GM23338 (cell line): ENCODE results near the gene TMEM169. TPM values are rescaled to one million over a fixed set of nuclear protein-coding genes. Genes with fewer than 3 reads are reported as not detected.

Source experiments
- ATAC-seq: fragments of 200-7000 bp; cut with Tn5 transposase; 3 replicates; pipeline ENCODE4 v1.9.1; 2020
- DNase-seq: peaks from one replicate; pipeline ENCODE4 v3.0.0-alpha.2; 2015; ENCODE audit warnings: low spot score
- H2AFZ ChIP-seq: fragments of 200-600 bp; sonication (generic); 2 replicates; pipeline ENCODE4 v1.8.0; 2016; ENCODE audit warnings: antibody characterized with exemption, mild to moderate bottlenecking, moderate library complexity
- H3F3A ChIP-seq: fragments of 200-600 bp; sonication (generic); replicated peaks from 2 replicates; pipeline ENCODE4 v1.8.0; 2017; ENCODE audit warnings: antibody characterized with exemption, mixed run types, low read depth
- H3K27ac ChIP-seq: fragments of 200-600 bp; sonication (generic); 2 replicates; pipeline ENCODE4 v1.6.1; 2016; ENCODE audit warnings: low read depth
- H3K27me3 ChIP-seq: fragments of 200-600 bp; sonication (generic); 2 replicates; pipeline ENCODE4 v1.8.0; 2016; ENCODE audit warnings: mild to moderate bottlenecking, mixed run types, moderate library complexity; ENCODE audit not compliant: insufficient read depth
- H3K36me3 ChIP-seq: fragments of 200-600 bp; sonication (generic); 2 replicates; pipeline ENCODE4 v1.8.0; 2016; ENCODE audit warnings: mild to moderate bottlenecking; ENCODE audit not compliant: insufficient read depth
- H3K4me1 ChIP-seq: fragments of 200-600 bp; sonication (generic); 2 replicates; pipeline ENCODE4 v1.8.0; 2016; ENCODE audit warnings: mild to moderate bottlenecking, moderate library complexity; ENCODE audit not compliant: insufficient read depth
- H3K4me2 ChIP-seq: fragments of 200-600 bp; sonication (generic); 2 replicates; pipeline ENCODE4 v1.7.1; 2017; ENCODE audit warnings: mixed run types
- H3K4me3 ChIP-seq: fragments of 200-600 bp; sonication (generic); 2 replicates; pipeline ENCODE4 v1.6.1; 2016; ENCODE audit warnings: mixed run types
- H3K79me2 ChIP-seq: fragments of 200-600 bp; sonication (generic); replicated peaks from 2 replicates; pipeline ENCODE4 v1.8.0; 2017; ENCODE audit warnings: mild to moderate bottlenecking; ENCODE audit not compliant: insufficient read depth
- H3K9me2 ChIP-seq: fragments of 200-600 bp; sonication (generic); 2 replicates; pipeline ENCODE4 v1.8.0; 2017; ENCODE audit not compliant: insufficient read depth
- H4K20me1 ChIP-seq: fragments of 200-600 bp; sonication (generic); replicated peaks from 2 replicates; pipeline ENCODE4 v1.8.0; 2017; ENCODE audit warnings: mild to moderate bottlenecking; ENCODE audit not compliant: insufficient read depth
- H3K27ac Mint-ChIP-seq: 2 replicates; pipeline ENCODE4 v1.8.0; 2020; ENCODE audit warnings: inconsistent platforms, mild to moderate bottlenecking, moderate library complexity, mixed read lengths
- H3K27me3 Mint-ChIP-seq: 3 replicates; pipeline ENCODE4 v1.8.0; 2022; ENCODE audit warnings: low read depth, mild to moderate bottlenecking, moderate library complexity, mixed read lengths, inconsistent platforms; ENCODE audit not compliant: insufficient read depth, poor library complexity
- H3K36me3 Mint-ChIP-seq: 3 replicates; pipeline ENCODE4 v1.8.0; 2021; ENCODE audit warnings: low read depth, mild to moderate bottlenecking, inconsistent platforms, moderate library complexity, mixed read lengths
- H3K4me1 Mint-ChIP-seq: 3 replicates; pipeline ENCODE4 v1.8.0; 2020; ENCODE audit warnings: mild to moderate bottlenecking, inconsistent platforms, mixed read lengths
- H3K4me3 Mint-ChIP-seq: 3 replicates; pipeline ENCODE4 v1.8.0; 2021; ENCODE audit warnings: moderate library complexity, mild to moderate bottlenecking, inconsistent platforms, mixed read lengths
- H3K9me3 Mint-ChIP-seq: 3 replicates; pipeline ENCODE4 v1.8.0; 2020; ENCODE audit warnings: moderate library complexity, mild to moderate bottlenecking, inconsistent platforms, mixed read lengths
- CREB1 ChIP-seq: fragments of 250-450 bp; sonication (Bioruptor Pico); IDR thresholded peaks from 2 replicates; pipeline ENCODE4 v1.5.0; 2020; ENCODE audit warnings: low read depth, mild to moderate bottlenecking, moderate library complexity
- EZH2 ChIP-seq: fragments of 200-600 bp; sonication (generic); IDR thresholded peaks from one replicate; pipeline ENCODE4 v1.8.0; 2017; ENCODE audit warnings: antibody characterized with exemption, mild to moderate bottlenecking, low read depth; ENCODE audit not compliant: unreplicated experiment
- EZH2phosphoT487 ChIP-seq: fragments of 200-600 bp; sonication (generic); IDR thresholded peaks from one replicate; pipeline ENCODE4 v1.8.1; 2018; ENCODE audit warnings: antibody characterized with exemption; ENCODE audit not compliant: unreplicated experiment
- JUNB ChIP-seq: IDR thresholded peaks from one replicate; pipeline ENCODE4 v1.6.1; 2016; ENCODE audit warnings: antibody characterized with exemption; ENCODE audit not compliant: unreplicated experiment
- NANOG ChIP-seq: IDR thresholded peaks from 2 replicates; pipeline ENCODE4 v1.6.1; 2016; ENCODE audit warnings: antibody characterized with exemption, borderline replicate concordance
- POLR2AphosphoS5 ChIP-seq: IDR thresholded peaks from 2 replicates; pipeline ENCODE4 v1.6.1; 2016; ENCODE audit warnings: antibody characterized with exemption, low read depth
- STAT1 ChIP-seq: IDR thresholded peaks from one replicate; pipeline ENCODE4 v1.6.1; 2016; ENCODE audit warnings: antibody characterized with exemption; ENCODE audit not compliant: unreplicated experiment
- ZNF114 ChIP-seq: fragments of 250-450 bp; sonication (Bioruptor Pico); IDR thresholded peaks from 2 replicates; pipeline ENCODE4 v1.5.0; 2020; ENCODE audit warnings: mild to moderate bottlenecking, moderate library complexity
- ZNF331 ChIP-seq: fragments of 250-450 bp; sonication (Bioruptor Pico); IDR thresholded peaks from 2 replicates; pipeline ENCODE4 v1.5.0; 2020; ENCODE audit warnings: low read depth, mild to moderate bottlenecking, moderate library complexity
- polyA plus RNA-seq: library from polyadenylated mRNA; unstranded; fragments of >200 nt; fragmentation: Nextera tagmentation; extraction: Ambion mirVana; gene quantifications from 2 replicates; pipeline ENCODE4 v1.2.1, GENCODE V29; 2016
- total RNA-seq: library from RNA; depleted of rRNA; stranded (reverse); fragments of >200 nt; shearing (Covaris generic); gene quantifications from 2 replicates; pipeline ENCODE4 v1.2.3, GENCODE V29; 2014
- TF ChIP-seq, protein P1 (sequence below): IDR thresholded peaks from one replicate; pipeline ENCODE4 v1.6.1; 2018; ENCODE audit warnings: antibody characterized with exemption; ENCODE audit not compliant: unreplicated experiment
- TF ChIP-seq, protein P2 (sequence below), 2 experiments: fragments of 200-600 bp in 1 of 2; sonication (generic) in 1 of 2; conservative IDR thresholded peaks; 2 replicates each; pipeline versions ENCODE4 v1.5.1 to v1.6.1; 2016 to 2017; ENCODE audit warnings: antibody characterized with exemption in 2 of 2, low read depth in 2 of 2, mild to moderate bottlenecking in 2 of 2, moderate library complexity in 1 of 2
- TF ChIP-seq, protein P3 (sequence below): fragments of 250-450 bp; sonication (Bioruptor Pico); IDR thresholded peaks from 2 replicates; pipeline ENCODE4 v1.5.0; 2020; ENCODE audit warnings: mild to moderate bottlenecking, moderate library complexity
- TF ChIP-seq, protein P4 (sequence below): IDR thresholded peaks from 2 replicates; pipeline ENCODE4 v1.6.1; 2016; ENCODE audit warnings: antibody characterized with exemption

Gene TMEM169
- total and polyA plus RNA-seq, 2 experiments from 2014 or later, result 1.4 to 3.9 TPM

DNA sequence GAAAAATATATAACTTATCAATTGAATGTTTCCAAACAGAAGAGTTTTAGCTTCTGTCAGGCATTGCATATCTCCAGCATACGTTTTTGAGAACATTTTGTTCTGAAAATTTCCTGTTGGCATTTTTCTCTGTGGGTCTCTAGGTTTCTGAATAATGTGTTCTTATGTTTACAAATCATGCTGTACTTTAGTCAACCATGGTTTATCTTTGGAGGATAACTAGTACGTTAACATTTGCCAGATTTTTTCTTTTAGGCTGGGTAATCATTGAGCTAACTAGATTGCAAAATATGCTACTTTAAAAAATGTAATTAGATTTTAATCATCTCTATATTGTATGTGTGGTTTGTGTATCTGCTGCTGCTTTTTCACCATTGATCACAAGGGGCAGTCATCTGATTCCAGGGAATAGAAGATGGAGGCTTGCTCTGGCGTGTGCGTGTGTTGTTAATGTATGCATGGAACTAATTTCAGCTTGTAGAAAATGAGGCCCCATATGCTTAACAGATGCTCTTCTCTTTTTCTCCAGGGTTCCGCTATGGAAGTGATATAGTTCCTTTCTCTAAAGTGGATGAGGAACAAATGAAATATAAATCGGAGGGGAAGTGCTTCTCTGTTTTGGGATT, 48.7 kb downstream of the TMEM169 start:
- H3K4me3 ChIP-seq, result no peak overlapping the region
- no peaks in the 10 kb centered on the region for H3K27me3 ChIP-seq
- H3K4me1 ChIP-seq, result no peaks in the 10 kb centered on the region
- no peak for TF ChIP-seq EZH2phosphoT487
- TF ChIP-seq, protein P1, sequence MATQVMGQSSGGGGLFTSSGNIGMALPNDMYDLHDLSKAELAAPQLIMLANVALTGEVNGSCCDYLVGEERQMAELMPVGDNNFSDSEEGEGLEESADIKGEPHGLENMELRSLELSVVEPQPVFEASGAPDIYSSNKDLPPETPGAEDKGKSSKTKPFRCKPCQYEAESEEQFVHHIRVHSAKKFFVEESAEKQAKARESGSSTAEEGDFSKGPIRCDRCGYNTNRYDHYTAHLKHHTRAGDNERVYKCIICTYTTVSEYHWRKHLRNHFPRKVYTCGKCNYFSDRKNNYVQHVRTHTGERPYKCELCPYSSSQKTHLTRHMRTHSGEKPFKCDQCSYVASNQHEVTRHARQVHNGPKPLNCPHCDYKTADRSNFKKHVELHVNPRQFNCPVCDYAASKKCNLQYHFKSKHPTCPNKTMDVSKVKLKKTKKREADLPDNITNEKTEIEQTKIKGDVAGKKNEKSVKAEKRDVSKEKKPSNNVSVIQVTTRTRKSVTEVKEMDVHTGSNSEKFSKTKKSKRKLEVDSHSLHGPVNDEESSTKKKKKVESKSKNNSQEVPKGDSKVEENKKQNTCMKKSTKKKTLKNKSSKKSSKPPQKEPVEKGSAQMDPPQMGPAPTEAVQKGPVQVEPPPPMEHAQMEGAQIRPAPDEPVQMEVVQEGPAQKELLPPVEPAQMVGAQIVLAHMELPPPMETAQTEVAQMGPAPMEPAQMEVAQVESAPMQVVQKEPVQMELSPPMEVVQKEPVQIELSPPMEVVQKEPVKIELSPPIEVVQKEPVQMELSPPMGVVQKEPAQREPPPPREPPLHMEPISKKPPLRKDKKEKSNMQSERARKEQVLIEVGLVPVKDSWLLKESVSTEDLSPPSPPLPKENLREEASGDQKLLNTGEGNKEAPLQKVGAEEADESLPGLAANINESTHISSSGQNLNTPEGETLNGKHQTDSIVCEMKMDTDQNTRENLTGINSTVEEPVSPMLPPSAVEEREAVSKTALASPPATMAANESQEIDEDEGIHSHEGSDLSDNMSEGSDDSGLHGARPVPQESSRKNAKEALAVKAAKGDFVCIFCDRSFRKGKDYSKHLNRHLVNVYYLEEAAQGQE, result no peak
- TF ChIP-seq, protein P2, sequence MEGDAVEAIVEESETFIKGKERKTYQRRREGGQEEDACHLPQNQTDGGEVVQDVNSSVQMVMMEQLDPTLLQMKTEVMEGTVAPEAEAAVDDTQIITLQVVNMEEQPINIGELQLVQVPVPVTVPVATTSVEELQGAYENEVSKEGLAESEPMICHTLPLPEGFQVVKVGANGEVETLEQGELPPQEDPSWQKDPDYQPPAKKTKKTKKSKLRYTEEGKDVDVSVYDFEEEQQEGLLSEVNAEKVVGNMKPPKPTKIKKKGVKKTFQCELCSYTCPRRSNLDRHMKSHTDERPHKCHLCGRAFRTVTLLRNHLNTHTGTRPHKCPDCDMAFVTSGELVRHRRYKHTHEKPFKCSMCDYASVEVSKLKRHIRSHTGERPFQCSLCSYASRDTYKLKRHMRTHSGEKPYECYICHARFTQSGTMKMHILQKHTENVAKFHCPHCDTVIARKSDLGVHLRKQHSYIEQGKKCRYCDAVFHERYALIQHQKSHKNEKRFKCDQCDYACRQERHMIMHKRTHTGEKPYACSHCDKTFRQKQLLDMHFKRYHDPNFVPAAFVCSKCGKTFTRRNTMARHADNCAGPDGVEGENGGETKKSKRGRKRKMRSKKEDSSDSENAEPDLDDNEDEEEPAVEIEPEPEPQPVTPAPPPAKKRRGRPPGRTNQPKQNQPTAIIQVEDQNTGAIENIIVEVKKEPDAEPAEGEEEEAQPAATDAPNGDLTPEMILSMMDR (conservative IDR thresholded peaks at IDR 0.05; ENCODE audit: low read depth in 2 of 2), result no peak
- no peak for TF ChIP-seq NANOG
- no peak for TF ChIP-seq EZH2
- TF ChIP-seq, protein P3, sequence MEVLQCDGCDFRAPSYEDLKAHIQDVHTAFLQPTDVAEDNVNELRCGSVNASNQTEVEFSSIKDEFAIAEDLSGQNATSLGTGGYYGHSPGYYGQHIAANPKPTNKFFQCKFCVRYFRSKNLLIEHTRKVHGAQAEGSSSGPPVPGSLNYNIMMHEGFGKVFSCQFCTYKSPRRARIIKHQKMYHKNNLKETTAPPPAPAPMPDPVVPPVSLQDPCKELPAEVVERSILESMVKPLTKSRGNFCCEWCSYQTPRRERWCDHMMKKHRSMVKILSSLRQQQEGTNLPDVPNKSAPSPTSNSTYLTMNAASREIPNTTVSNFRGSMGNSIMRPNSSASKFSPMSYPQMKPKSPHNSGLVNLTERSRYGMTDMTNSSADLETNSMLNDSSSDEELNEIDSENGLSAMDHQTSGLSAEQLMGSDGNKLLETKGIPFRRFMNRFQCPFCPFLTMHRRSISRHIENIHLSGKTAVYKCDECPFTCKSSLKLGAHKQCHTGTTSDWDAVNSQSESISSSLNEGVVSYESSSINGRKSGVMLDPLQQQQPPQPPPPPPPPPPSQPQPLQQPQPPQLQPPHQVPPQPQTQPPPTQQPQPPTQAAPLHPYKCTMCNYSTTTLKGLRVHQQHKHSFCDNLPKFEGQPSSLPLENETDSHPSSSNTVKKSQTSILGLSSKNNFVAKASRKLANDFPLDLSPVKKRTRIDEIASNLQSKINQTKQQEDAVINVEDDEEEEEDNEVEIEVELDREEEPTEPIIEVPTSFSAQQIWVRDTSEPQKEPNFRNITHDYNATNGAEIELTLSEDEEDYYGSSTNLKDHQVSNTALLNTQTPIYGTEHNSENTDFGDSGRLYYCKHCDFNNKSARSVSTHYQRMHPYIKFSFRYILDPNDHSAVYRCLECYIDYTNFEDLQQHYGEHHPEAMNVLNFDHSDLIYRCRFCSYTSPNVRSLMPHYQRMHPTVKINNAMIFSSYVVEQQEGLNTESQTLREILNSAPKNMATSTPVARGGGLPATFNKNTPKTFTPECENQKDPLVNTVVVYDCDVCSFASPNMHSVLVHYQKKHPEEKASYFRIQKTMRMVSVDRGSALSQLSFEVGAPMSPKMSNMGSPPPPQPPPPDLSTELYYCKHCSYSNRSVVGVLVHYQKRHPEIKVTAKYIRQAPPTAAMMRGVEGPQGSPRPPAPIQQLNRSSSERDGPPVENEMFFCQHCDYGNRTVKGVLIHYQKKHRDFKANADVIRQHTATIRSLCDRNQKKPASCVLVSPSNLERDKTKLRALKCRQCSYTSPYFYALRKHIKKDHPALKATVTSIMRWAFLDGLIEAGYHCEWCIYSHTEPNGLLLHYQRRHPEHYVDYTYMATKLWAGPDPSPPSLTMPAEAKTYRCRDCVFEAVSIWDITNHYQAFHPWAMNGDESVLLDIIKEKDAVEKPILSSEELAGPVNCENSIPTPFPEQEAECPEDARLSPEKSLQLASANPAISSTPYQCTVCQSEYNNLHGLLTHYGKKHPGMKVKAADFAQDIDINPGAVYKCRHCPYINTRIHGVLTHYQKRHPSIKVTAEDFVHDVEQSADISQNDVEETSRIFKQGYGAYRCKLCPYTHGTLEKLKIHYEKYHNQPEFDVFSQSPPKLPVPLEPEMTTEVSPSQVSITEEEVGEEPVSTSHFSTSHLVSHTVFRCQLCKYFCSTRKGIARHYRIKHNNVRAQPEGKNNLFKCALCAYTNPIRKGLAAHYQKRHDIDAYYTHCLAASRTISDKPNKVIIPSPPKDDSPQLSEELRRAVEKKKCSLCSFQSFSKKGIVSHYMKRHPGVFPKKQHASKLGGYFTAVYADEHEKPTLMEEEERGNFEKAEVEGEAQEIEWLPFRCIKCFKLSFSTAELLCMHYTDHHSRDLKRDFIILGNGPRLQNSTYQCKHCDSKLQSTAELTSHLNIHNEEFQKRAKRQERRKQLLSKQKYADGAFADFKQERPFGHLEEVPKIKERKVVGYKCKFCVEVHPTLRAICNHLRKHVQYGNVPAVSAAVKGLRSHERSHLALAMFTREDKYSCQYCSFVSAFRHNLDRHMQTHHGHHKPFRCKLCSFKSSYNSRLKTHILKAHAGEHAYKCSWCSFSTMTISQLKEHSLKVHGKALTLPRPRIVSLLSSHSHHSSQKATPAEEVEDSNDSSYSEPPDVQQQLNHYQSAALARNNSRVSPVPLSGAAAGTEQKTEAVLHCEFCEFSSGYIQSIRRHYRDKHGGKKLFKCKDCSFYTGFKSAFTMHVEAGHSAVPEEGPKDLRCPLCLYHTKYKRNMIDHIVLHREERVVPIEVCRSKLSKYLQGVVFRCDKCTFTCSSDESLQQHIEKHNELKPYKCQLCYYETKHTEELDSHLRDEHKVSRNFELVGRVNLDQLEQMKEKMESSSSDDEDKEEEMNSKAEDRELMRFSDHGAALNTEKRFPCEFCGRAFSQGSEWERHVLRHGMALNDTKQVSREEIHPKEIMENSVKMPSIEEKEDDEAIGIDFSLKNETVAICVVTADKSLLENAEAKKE (CRISPR knock-in tag), result no peak
- TF ChIP-seq ZNF331 (CRISPR knock-in tag), result no peak
- TF ChIP-seq JUNB, result no peak
- no peak for TF ChIP-seq ZNF114 (CRISPR knock-in tag)
- TF ChIP-seq, protein P4, sequence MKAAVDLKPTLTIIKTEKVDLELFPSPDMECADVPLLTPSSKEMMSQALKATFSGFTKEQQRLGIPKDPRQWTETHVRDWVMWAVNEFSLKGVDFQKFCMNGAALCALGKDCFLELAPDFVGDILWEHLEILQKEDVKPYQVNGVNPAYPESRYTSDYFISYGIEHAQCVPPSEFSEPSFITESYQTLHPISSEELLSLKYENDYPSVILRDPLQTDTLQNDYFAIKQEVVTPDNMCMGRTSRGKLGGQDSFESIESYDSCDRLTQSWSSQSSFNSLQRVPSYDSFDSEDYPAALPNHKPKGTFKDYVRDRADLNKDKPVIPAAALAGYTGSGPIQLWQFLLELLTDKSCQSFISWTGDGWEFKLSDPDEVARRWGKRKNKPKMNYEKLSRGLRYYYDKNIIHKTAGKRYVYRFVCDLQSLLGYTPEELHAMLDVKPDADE, result no peak
- no peak for TF ChIP-seq POLR2AphosphoS5
- no peak for TF ChIP-seq CREB1 (CRISPR knock-in tag)
- no peak for TF ChIP-seq STAT1
- peaks cover 89% of the 10 kb centered on the region for H3K36me3 Mint-ChIP-seq
- no peak for DNase-seq
- H2AFZ ChIP-seq, result no peak overlapping the region
- H3K27ac ChIP-seq, result no peak overlapping the region
- no peak for ATAC-seq
- peaks cover 93% of the 10 kb centered on the region for H3K36me3 ChIP-seq
- peaks cover 52% of the 10 kb centered on the region for H4K20me1 ChIP-seq
- peaks cover 86% of the 10 kb centered on the region for H3K79me2 ChIP-seq
- H3K4me1 Mint-ChIP-seq, result no peaks in the 10 kb centered on the region
- H3F3A ChIP-seq, result peaks cover 3% of the 10 kb centered on the region; the same call in 1 of the 2 replicates
- no peak overlapping the region for H3K4me2 ChIP-seq
- H3K4me3 Mint-ChIP-seq, result no peak overlapping the region
- no peaks in the 10 kb centered on the region for H3K9me2 ChIP-seq
- no peaks in the 10 kb centered on the region; the same call in 2 of the 3 replicates for H3K9me3 Mint-ChIP-seq
- H3K27me3 Mint-ChIP-seq, result peaks cover 3% of the 10 kb centered on the region
- H3K27ac Mint-ChIP-seq, result no peak overlapping the region
